Femur (tissue), 1 donor: Measurements from ENCODE around the gene COPS9.

Experiments
- DNase-seq: peaks from one replicate; pipeline ENCODE4 v3.0.0-alpha.2; 2017

The COPS9 gene

DNA sequence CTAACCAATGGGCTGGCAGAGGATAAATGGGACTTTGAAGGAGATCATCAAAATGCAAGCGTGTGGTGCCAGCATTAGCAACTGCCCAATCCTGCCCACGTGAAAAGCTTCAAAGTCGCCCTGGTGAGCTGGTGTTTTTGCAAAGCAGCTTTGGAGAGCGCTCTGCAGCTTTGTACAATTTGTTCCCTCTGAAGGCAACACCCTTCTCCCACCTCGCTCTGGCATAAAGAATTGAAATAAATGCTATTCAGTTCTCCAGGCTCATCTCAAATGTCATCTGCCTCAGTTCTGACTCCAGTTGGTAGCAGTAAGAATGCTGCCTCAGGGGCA, 3.5 kb downstream of the COPS9 start:
- DNase-seq, result no peak

DNA sequence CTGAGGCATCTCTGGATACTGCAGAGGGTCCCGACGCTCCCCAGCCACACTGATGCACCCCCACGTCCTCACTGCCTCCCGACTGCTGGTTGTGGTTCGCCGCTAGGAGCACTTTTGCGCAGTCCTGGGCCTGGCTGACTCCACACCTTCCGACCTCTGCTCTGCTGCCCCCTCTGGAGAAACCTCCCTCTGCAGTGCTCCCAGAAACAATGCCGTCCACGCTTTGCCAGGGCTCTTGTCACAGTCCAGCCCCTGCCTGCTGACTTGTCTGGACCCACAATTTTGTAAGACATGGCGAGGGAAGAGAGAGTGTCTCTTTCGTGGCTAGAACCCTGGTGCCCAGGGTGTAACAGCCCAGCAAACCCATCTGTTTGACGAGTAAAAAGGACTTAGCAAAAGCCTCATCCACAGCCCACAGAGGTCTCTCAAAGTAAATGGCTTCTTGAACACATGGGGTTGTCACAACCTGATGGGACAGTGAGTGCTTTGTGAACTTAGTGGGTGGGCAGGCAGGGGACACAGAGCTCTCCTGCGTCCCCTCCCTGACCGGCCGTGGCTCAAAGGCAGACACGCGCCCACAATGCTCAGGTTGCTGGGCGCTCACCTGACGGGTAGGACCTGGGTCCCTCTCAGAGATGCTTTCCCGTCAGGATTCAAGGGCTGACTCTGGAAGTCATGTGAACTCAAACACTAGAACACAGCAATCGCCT, 4.0 kb downstream of the COPS9 start:
- DNase-seq, result no peak

DNA sequence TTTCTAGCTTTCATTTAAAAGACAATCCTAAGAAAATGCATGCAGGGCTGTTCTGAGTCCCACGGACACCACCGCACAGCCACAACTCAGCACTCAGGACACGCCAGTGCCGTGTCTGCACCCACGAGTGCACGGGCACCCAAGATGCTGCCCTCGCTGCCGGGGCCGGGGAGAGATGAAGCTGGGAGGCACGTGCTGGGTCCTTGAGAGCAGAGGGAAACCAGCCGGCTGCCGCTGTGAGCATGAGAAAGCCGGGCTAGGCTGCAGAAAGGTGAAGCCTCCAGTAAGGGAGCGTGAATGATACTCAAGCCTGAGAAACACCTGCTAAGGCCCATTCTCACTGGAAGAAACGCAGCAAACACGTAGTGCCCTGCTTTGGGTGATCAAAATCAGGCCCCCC, 4.8 kb downstream of the COPS9 start:
- DNase-seq, result no peak

DNA sequence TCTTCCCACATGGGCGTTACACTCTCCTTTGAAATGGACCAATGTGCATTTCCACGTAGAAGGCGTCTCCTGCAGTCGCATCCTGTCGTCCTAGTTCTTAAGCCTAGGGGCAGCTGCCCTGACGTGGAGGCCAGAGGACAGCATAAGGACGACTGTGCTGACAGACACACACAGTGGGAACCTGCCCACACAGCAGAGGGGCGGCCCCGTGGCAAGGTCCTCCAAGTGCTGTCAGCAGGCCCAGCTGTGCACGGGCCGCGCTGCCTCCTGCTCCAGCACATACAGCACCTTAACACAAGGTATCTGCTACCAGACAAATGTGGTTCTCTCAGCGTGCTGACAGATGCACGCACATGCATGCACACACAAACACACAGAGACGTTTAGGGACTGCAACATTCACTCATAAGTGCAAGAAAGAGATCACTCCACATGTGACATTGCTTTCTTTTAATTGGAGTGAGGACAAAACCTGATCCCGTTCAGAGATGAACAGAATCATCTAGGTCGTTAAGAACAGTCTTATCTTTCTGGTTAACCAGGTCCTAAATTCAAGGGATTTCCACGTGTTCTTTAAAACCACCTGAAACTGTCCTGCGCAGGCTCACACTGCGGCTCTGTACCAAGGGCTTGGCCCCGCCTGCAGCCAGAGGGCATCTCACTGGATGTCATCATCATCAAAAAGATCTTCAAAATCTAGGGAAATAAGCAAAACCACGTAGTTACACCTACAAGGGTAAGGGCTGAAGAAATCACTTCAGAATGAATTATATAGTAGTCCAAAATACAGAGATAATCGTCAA, 5.5 kb downstream of the COPS9 start:
- DNase-seq, result no peak

DNA sequence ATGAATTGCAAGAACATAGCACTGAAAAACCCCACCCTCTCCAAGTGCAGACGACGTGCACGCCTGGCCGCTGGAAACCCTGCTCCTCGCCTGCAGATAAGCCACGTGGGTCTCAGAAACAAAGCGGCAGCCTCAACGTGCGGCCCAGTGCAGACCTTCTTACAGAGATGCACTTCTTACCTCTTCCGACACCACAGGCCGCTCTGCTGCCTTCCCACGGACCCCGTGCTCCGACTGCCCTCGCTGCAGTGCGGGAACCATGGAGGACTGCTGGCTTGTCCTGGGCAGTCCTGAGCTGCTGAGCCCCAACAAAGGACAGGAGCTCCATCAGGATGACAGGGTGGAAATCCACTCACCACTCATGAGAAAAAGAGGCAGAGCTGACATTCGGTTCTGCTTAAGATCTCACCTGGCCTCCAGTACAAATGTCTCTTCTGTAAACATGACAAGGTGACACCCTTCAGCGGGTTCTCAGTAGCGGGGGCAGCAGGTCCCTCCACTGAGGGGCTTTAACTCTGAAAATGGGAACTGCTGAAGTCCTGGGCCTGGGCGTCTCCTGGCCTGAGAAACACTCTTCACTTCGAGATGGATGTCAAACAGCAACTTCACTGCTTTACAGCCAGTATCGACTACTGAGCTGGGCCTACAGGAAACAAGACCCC, 6.2 kb downstream of the COPS9 start:
- DNase-seq, result no peak

DNA sequence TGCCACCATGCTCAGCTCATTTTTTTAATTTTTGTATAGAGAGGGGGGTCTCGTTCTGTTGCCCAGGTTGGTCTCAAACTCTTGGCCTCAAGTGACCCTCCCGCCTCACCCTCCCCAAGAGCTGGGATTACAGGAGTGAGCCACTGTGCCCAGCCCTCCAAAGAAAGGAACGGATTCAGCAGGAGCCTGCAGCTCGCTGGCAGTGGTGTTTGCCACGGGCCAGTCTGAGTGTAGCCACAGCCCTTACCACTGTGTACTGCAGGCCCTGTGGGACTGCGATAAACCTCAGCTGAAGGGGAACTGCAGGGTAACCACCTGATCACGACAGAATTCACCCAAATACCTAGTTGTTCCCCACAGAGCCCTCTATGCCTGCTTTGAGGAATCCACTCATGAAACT, 6.8 kb downstream of the COPS9 start:
- DNase-seq, result no peak

DNA sequence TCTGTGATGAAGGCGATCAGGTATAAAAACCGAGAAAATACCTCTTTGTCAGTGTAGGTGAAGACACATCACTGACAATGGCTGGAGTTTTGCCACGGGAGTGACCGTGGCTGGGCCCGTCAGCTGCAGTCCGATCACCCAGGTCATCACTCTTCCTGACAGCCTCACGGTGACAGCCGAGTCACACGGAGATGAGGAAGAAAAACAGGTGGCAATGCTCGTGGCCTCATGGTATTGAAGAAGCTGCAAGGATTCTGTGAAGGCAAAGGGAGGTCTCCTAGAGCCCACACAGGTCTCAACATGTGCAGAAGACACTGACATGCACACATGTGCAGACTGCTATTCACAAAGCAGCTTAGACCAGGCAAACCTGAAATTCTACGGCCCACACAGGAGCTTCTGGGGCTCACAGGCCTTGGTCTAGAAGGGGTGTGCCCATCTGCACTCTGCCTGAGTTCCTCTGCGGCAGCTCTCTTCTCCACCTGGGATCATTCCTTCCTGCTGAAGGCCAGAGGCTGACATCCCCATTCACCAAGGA, 7.4 kb downstream of the COPS9 start:
- no peak for DNase-seq

DNA sequence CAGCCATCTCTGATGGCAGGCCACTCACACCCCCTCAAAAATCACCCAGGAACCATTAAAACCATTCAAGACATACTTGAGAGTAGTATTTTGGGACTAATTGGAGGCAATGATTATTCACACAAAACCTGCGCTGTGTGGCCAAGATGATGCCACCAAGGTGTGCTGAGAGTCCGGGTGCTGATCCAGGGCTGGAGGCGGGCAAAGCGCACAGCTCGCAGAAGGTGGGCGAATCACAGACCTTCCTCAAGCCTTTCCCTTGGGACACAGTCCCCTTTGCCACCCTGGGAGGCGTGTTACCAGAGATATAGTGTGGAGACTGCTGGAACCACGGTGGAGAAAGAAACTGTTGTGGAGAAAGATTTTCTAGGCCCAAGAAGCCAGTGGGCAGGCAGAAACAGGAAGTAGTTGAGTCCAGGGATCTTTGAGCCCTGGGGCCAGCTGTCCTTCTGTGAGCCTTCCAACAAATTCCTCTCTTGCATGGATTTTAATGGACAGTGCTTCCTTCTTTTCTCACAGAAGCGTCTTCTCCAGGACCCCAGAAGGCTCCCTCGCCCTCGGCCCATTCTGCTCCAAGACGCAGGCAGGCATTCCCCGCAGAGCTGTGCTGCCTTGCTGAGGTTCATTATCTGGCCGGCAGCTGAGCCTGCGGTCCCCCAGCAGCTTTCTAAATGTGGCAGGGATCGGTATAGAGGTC, 8.0 kb downstream of the COPS9 start:
- DNase-seq, result no peak

DNA sequence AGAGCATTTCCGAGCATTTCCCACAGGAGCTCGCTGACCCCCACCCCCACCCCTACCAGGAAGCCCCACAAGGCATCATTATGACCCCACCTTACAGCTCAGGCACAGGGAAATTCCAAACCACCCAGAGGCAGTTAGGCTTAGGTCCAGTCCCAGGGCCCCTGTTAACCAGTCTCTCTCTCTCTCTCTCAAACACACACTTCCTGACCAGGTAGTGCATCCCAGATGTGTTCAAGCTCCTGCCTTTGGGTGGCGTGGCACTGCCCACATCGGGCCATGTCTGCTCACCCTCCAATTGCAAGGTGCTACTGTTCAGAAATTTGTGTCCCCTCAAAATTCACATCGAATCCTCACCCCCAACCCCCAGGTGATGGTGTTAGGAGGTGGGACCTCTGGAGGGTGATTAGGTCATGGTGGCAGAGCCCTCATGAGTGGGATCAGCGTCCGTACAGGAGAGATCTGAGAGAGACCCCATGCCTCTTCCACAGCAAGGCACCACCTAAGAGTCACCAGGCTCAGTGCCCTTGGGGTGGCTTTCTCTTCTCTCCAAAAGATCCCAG, 8.8 kb downstream of the COPS9 start:
- no peak for DNase-seq

DNA sequence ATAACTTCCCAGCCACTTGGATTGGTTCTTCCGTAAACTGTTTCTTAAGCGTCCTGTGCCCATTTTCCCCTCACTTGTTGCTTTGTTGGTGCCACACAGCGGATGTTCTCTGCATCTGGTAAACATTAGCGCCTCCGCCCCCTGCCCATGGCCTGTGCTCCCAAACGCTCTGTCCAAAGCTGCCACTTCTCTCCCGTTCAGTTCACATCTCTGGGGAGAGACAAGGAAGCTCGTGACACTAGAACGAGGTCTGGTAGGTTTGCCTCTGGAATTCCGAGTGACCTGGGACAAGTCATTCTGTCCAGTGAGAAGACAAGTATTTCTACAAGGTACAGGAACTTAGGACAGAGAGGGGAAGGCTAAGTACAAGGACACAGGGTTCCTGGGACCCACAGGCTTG, 9.4 kb downstream of the COPS9 start:
- no peak for DNase-seq

DNA sequence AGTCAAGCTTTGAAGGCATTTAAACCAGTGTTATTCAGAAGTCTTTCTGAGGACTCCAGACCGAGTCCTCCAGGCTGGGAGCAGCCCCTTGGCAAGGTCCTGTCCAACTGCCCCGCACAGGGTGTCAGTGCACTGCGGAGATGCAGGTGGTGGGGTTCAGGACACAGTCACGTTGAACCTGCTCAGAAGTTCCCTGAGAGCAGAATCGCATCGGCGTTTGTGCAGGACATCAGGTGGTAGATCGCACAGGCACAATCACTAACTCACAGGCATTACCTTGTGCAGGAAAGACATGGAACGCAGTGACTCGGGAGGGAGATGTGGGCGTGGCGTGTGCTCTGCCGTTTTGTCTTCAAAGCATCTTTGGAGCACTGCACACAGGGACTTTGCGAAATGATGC, 10.4 kb downstream of the COPS9 start:
- DNase-seq, result no peak

DNA sequence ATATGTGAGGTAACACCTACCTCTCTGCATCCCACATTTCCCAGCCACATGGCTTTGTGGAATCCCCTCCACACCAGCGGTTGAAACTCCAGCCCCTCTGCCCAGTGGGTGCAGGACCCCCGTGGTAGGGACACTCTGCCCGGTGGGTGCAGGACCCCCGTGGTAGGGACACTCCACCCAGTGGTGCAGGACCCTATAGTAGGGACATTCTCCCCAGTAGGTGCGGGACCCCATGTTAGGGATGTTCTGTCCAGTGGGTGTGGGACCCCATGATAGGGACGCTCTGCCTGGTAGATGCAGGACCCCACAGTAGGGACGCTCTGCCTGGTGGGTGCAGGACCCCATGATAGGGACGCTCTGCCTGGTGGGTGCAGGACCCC, 11.5 kb downstream of the COPS9 start:
- no peak for DNase-seq

DNA sequence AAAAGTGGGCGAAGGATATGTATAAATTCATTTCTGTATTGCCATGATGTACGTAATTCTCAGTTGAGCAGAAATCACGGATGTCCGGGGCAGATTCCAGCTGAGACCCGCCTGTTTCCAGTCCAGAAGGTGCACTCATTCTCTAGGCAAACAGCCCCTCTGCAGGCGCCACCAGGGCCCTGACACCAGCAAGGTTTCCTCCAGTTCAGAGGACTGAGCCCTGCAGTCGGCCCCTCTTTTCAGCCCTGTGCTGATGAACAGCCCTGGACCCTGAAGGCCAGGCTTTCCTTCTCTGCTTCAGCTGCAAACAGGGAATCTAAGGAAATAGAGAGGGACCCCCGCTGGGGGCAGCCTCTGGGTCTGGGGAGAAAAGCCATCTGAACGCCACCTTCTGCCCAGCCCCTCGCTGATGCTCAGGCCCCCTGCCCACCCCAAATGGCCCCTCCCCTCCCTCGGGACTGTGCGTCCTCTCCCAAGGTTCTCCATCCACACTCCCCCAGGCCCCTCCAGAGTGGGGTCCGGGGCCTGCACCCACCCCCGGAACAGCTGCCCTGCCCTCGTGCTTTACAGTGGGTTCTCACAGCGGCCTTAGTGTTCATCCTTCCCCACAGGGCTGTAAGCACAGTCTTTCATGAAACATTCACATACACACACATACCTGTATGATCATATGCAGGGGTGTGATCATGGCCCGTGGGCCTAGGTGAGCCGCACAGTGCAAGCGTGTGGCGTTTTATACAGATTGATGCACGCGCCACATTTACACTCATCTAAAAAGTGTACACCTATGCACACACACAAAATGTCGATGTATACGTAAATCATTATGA, 12.1 kb downstream of the COPS9 start:
- DNase-seq, result no peak

DNA sequence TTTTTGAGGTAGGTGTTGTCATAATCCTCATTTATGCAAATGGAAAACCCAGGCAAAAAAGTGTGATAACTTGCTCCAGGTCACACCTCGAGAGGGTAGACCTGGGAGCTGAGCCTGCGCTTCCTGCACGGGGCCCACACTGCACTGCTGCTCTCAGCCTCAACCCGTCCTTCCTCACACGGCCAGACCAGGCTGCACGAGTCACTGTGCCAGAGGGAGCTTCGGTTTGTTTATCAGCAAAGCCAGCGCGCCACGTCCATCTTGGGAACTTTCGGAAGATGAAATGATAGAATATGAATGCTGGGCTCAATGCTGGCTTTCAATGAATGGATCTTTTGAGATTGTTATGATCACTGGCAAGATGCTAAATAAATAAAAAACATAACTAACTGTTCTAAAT, 14.4 kb downstream of the COPS9 start:
- no peak for DNase-seq

DNA sequence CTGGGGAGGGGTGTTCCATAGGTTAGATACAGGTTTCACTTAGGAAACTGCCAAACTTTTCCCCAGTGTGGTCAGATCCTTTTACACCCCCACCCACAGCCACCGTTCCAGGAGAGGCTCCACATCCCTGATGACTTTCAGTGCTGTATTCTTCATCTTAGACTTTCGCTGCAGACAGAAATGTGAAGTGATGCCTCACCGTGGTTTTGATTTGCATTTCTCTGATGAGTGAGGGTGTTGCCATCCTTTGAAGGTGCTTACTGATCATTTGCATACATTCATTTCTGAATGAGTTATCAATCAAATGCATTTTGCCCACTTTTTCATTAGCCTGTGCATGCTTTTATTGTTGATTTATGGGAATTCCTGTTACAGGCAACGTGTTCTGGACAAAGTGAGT, 14.9 kb downstream of the COPS9 start:
- DNase-seq, result no peak

DNA sequence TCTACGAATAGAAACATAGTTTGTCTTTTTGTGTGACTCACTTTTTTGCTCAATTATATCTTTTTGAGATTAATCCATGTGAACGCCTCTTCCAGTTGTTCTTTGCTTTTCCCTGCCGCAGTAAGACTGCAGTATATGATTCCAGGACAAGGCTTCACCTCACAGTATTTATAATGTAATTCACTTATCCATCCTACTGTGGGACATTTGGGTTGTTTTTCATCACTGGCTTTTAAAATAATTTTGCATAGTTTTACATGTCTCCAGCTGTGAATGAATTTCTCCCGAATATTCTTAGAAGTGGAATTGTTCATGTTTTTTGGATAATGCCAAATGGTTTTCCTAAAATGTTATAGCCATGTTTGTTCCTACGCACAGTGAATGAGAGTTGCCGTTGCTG, 21.9 kb downstream of the COPS9 start:
- no peak for DNase-seq

DNA sequence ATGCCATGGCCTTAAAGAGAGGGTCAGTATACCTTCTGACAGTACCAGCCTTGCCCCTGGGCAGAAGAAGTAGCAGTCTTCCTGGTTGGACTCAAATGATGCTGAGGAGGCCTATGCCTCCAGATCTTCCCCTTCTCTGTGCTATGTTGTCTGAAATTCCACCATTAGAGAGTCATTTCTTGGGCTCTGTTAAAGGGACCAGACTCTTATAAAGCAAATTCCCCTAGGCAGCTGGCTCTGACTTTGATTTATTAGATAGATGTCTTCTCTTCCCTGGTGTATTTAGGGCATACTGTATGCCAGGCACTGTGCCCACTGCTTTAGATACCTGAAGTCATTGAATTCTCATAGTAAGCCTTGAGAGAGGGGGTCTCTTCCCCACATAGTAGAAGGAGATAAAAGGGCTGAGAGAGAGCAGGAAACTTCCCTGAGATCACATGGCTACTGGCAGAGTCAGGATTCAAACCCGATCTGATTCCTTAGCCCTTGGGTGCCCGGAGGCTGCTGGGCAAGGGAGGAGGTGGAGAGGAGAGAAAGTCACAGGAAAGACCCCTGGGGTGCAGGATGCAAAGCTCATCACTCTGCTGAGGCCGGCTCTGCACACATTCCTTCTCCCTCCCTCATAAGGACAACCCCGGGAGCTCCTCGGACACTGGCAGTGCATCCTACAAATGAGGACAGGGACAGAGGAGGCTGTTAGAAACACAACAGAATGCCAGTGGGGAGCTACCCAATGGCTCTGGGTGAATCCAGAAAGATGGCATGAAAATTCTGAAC, 23.0 kb downstream of the COPS9 start:
- no peak for DNase-seq

DNA sequence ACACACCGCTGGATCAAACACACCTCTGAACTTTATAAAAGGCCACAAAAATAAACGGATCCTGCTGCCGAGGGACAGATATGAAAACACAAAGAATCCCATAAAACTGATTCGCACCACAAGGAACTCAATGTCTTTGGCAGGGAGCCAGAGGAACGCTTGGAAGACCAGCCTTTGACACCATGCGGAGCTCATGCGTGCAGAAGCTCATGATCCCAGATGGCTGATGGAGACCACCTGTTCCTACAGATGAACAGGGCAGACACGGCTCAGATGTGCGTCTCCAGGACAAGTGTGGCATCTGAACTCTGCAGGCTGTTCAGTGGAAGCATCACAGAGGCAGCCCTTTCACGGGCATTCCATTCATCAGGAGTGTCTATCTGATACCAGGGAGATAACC, 24.9 kb downstream of the COPS9 start:
- DNase-seq, result no peak

DNA sequence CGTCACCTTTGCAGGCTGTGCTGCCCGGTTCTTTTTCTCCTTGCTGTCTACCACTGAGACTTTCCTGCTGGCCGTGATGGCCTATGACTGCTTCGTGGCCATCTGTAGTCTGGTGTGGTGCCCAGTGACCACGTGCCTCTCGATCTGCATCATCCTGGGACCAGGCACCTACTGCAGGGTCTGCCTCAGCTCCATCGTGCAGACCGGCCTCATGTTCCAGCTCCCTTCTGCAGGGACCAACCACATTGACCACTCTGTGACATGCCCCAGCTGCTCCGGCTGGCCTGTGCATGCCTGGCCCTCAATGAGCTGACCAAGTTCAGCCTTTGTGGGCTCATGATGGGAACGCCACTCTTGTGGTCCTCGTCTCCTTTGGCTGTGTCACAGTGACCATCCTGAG, 26.7 kb downstream of the COPS9 start:
- DNase-seq, result no peak

DNA sequence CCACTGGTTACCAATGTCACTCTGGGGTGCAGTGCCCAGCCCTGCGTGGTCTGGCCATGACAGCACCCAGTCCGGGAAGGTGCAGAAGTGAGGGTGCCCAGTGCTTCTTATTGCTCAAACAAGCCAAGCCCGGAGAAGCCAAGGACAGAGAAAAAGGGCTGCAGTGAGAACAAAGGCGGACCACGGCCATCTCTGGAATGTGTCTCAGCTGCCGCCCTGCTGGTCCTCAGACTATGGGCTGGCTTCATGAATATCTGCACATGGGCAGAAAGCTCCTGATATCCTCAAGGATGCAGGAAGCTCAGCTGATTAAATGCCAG, 28.7 kb downstream of the COPS9 start:
- DNase-seq, result no peak

DNA sequence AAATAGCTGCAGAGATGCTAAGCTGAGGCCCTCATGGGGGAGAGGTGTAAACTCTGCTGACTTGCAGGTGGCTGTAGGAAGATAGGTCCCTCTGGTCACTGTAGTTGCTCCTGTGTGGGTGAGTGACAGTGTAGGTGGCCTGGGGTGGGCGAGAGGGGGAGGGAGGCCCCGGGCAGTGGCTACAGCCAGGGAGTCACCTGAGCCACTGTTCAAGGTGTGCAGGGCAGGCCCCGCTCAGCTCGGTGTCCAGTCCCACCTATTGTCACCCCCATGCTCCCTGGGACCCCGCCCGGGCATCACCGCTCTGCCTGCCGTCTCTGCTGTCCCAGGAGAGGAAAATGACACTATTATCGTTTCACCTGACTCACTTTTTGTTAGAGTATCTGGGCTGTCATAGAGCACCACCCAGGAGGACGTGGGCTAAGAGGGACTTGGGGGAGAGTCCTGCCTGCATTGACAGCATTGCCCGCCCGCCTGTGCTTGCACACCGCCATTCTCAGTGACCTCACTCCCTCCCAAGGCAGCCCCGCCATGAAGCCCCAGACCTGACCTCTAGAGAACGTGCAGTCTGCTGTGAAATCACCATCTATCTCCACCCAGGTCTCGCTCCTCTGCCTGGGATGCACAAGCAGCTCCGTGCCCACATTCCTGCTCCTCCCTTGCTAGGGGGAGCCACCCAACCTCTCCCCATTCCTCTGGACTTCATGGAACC, 29.2 kb downstream of the COPS9 start:
- DNase-seq, result no peak
